PC-9 (cell line): ENCODE measurements around the gene MOB1A.

ENCODE experiments used
- CTCF ChIP-seq: fragments of 200-600 bp; sonication (generic); conservative IDR thresholded peaks from 2 replicates; pipeline ENCODE4 v1.6.1; 2017; ENCODE audit warnings: mixed run types, antibody characterized with exemption, mild to moderate bottlenecking, moderate library complexity
- EZH2 ChIP-seq: fragments of 200-600 bp; sonication (generic); IDR thresholded peaks from 2 replicates; pipeline ENCODE4 v1.8.0; 2017; ENCODE audit warnings: antibody characterized with exemption, low read depth

GRCh38 chr2:74191596-74192380, 13.1 kb upstream of the MOB1A start:
- TF ChIP-seq CTCF (no peak), EZH2 (no peak)
